Ishikawa (cell line): Measurements from ENCODE around the gene GPR21.

Source experiments
- CEBPB ChIP-seq: IDR thresholded peaks from 2 replicates; pipeline ENCODE4 v1.6.1; 2012
- CREB1 ChIP-seq: IDR thresholded peaks from 2 replicates; pipeline ENCODE4 v1.6.1; 2012; ENCODE audit warnings: low read depth
- EGR1 ChIP-seq: IDR thresholded peaks from 2 replicates; pipeline ENCODE4 v1.6.1; 2012
- EP300 ChIP-seq: IDR thresholded peaks from 2 replicates; pipeline ENCODE4 v1.6.1; 2012; ENCODE audit warnings: borderline replicate concordance
- FOXM1 ChIP-seq: IDR thresholded peaks from 2 replicates; pipeline ENCODE4 v1.6.1; 2012; ENCODE audit warnings: low read depth, borderline replicate concordance
- NFIC ChIP-seq: IDR thresholded peaks from 2 replicates; pipeline ENCODE4 v1.6.1; 2012
- RAD21 ChIP-seq: IDR thresholded peaks from 2 replicates; pipeline ENCODE4 v1.6.1; 2012; ENCODE audit warnings: low read depth
- TAF1 ChIP-seq: IDR thresholded peaks from 2 replicates; pipeline ENCODE4 v1.6.1; 2012; ENCODE audit warnings: low read depth, mild to moderate bottlenecking
- TCF12 ChIP-seq: IDR thresholded peaks from 2 replicates; pipeline ENCODE4 v1.6.1; 2012; ENCODE audit warnings: low read depth
- TEAD4 ChIP-seq: IDR thresholded peaks from 2 replicates; pipeline ENCODE4 v1.6.1; 2012
- YY1 ChIP-seq: IDR thresholded peaks from 2 replicates; pipeline ENCODE4 v1.6.1; 2012; ENCODE audit warnings: low read depth
- ZBTB7A ChIP-seq: IDR thresholded peaks from 2 replicates; pipeline ENCODE4 v1.6.1; 2012; ENCODE audit warnings: low read depth
- TF ChIP-seq, protein P1 (sequence below): IDR thresholded peaks from 2 replicates; pipeline ENCODE4 v1.6.1; 2012; ENCODE audit warnings: low read depth, mild to moderate bottlenecking
- TF ChIP-seq, protein P2 (sequence below): IDR thresholded peaks from 2 replicates; pipeline ENCODE4 v1.6.1; 2012
- TF ChIP-seq, protein P3 (sequence below): IDR thresholded peaks from 2 replicates; pipeline ENCODE4 v1.6.1; 2012

The GPR21 gene

DNA sequence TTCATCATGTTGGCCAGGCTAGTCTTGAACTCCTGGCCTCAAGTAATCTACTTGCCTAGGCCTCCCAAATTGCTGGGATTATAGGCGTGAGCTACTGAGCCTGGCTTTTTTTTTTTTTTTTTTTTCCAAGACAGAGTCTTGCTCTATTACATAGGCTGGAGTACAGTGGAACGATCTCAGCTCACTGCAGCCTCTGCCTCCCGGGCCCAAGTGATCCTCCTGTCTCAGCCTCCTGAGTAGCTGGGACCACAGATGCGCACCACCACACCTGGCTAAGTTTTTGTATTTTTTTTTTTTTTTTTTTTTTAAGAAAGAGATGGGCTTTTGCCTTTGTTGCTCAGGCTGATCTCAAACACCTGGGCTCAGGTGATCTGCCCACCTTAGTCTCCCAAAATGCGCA, 26.2 kb upstream of the GPR21 start:
- TF ChIP-seq CEBPB: no peak
- TF ChIP-seq TEAD4: no peak
- no peak for TF ChIP-seq NFIC
- TF ChIP-seq YY1: no peak
- TF ChIP-seq FOXM1: no peak
- TF ChIP-seq, protein P1, sequence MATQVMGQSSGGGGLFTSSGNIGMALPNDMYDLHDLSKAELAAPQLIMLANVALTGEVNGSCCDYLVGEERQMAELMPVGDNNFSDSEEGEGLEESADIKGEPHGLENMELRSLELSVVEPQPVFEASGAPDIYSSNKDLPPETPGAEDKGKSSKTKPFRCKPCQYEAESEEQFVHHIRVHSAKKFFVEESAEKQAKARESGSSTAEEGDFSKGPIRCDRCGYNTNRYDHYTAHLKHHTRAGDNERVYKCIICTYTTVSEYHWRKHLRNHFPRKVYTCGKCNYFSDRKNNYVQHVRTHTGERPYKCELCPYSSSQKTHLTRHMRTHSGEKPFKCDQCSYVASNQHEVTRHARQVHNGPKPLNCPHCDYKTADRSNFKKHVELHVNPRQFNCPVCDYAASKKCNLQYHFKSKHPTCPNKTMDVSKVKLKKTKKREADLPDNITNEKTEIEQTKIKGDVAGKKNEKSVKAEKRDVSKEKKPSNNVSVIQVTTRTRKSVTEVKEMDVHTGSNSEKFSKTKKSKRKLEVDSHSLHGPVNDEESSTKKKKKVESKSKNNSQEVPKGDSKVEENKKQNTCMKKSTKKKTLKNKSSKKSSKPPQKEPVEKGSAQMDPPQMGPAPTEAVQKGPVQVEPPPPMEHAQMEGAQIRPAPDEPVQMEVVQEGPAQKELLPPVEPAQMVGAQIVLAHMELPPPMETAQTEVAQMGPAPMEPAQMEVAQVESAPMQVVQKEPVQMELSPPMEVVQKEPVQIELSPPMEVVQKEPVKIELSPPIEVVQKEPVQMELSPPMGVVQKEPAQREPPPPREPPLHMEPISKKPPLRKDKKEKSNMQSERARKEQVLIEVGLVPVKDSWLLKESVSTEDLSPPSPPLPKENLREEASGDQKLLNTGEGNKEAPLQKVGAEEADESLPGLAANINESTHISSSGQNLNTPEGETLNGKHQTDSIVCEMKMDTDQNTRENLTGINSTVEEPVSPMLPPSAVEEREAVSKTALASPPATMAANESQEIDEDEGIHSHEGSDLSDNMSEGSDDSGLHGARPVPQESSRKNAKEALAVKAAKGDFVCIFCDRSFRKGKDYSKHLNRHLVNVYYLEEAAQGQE: no peak
- no peak for TF ChIP-seq RAD21
- no peak for TF ChIP-seq TAF1

DNA sequence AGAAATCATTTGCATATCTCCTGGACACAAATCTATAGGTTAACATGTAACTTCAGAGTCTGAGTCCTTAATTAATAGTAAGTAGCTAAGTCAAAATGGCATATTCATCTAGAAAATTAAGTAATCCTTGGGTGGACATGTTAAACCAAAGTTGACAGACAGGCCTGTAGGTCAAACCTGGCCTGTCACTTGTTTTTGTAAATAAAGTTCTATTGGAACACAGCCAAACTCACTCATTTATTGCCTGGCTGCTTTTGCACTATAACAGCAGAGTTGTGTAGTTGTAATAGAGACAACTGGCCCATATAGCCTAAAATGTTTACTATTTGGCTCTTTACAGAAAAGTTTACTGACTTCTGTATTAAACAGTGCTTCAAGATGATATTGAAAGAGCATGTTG, 24.6 kb upstream of the GPR21 start:
- TF ChIP-seq NFIC: peak; percentile 39; the same call in 1 of the 2 replicates
- no peak for TF ChIP-seq CEBPB

DNA sequence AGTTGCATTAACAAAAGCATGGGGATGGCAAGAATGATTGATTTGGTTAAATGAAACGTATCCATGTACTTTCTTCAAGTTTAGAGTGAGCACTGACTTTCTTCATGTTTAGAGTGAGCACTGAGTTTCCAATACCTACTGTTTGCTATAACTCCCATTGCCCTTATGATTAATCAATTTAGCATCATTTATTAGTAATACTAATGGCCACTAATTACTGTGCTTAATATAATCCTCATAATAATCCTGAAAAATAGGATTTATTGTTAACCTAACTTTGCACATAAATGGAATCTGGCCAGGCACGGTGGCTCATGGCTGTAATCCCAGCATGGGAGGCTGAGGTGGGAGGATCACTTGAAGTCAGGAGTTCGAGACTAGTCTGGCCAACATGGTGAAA, 22.1 kb upstream of the GPR21 start:
- TF ChIP-seq TAF1: no peak
- TF ChIP-seq TEAD4: no peak
- TF ChIP-seq, protein P2, sequence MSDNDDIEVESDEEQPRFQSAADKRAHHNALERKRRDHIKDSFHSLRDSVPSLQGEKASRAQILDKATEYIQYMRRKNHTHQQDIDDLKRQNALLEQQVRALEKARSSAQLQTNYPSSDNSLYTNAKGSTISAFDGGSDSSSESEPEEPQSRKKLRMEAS: no peak
- no peak for TF ChIP-seq YY1
- TF ChIP-seq, protein P3, sequence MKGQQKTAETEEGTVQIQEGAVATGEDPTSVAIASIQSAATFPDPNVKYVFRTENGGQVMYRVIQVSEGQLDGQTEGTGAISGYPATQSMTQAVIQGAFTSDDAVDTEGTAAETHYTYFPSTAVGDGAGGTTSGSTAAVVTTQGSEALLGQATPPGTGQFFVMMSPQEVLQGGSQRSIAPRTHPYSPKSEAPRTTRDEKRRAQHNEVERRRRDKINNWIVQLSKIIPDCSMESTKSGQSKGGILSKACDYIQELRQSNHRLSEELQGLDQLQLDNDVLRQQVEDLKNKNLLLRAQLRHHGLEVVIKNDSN: no peak
- TF ChIP-seq, protein P1: no peak
- no peak for TF ChIP-seq EGR1
- no peak for TF ChIP-seq CREB1
- TF ChIP-seq ZBTB7A: no peak
- TF ChIP-seq TCF12: no peak

DNA sequence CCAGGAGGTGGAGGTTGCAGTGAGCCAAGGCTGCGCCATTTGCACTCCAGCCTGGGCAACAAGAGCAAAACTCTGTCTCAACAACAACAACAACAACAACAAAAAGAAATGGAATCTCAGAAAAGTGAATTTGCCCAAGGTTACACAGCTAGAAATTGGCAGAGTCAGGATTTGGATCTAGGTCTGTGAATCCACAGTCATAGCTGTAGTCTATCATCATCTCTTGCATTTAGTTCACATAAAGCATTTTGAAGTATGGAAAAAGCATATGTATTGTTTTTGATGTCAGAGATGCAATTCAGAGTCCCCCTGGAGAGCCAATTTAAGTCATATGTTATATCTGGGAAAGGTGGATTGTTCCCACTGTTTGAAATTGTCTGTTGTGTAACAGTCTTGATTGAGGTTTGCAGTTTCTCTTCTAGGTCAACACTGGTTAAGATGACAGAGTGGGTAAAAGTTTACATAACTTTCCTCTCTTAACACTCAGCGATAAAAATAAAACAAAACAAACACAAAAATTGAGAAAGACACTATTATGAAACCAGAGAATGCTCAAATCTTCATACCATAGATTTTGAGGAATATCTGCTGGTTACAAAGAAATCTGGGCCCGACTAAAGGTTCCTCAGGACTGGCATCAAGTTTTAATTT, 21.5 kb upstream of the GPR21 start:
- TF ChIP-seq TEAD4: no peak
- TF ChIP-seq NFIC: no peak
- no peak for TF ChIP-seq YY1
- TF ChIP-seq, protein P1: no peak
- TF ChIP-seq CEBPB: no peak
- TF ChIP-seq, protein P3: no peak

DNA sequence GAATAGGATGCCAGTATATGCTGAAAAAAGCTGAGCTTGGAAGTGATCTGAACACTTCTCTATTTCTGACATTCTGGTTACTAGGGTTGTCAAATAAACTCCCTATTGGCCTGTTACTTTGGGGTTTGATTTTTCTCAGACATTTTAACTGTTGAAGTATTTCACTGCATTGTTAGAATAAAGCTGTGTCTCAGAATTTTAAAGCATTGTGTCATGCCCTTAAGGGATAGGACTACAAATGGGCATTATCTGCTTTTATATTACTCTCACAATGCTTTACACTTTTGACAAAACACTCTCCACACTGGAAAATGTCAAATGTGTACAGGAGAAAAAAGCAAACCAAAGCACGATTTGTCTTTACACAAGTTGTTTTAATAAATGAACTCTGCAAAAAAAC, 16.8 kb upstream of the GPR21 start:
- TF ChIP-seq ZBTB7A: no peak

DNA sequence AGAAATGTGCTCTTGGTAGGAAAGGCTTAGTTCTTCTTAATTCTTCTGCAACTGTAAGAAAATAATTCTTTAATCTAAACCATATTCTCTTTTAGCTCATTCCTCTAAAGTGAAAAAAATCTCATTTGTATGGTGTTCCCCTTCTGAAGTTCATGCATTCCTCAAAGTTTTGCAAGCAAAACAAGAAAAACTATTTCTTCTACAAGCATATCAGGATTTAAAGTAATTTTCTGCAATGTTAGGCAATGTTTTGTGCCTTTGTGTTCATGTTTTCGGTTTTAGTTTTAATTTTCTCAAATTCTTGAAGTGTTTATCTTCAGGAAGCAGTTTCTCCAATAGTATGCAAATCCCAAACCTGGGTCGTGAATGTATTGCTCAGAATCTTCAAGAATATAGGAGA, 12.7 kb upstream of the GPR21 start:
- TF ChIP-seq EP300: no peak
